ENCODE data around the gene PTCH2.
"Not testable (repeated sequence)": the region's sequence is repeated elsewhere in the genome, so short reads cannot be mapped to it uniquely, and the experiment has no call there.

Gene PTCH2

DNA sequence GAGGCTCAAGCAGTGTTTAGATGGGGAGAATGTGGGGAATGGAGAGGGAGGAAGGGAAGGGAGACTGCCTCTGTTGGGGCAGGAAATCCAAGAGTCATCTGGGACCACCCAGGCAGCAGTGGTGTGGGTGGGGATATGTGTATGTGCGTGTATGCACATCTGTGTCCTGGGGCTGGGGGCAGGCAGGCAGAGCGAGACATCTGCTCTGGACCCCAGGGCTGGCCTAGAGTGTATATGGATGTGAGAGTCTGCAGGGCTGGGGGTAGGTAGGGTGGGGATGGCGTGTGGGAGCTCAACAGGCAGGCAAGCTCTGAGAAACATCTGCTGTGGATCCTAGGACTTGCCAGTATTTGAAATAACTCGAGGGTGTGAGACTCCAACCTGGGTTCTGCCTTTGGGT, 3.5 kb downstream of the PTCH2 start:
- DNase-seq: no peak

- not testable (repeated sequence) for DNase-seq
Observed at GRCh38 chr1:44838294-44838693, 4.8 kb downstream of the PTCH2 start.

DNA sequence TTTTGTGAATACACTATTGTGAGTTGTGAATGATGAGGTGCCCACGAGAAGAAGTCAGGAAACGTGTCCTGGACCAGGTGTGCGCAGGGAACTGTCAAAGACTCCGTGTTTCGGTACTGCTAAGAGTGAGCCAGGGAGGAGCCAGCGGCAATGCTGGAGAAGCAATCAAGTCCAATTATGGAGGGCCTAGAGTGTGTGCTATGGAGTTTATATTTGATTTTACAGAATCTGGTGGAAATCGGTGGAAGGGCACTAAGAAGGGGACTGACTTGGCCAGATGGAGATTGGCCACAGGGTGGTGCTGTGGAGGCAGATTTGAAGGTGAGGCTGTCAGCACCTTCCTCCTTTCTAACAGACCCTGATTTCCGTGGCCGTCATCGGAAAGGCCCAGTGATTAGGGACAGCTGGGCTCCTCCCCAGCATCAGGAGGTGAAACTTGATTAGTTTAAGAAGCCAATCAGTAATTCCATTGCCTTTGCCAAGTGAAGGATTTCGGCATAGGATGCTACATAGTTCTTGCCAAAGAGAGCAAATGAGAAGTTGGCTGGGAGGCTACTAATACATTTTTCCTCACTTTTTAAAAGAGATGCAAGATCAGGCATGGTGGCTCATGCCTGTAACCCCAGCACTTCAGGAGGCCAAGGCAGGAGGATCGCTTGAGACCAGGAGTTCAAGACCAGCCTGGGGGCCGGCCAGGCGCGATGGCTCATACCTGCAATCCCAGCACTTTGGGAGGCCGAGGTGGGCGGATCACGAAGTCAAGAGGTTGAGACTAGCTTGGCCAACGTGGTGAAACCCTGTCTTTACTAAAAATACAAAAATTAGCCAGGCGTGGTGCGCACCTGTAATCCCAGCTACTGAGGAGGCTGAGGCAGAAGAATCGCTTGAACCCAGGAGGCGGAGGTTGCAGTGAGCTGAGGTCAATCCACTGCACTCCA, 7.0 kb downstream of the PTCH2 start:
- DNase-seq: peak; percentile 30 to 39

DNA sequence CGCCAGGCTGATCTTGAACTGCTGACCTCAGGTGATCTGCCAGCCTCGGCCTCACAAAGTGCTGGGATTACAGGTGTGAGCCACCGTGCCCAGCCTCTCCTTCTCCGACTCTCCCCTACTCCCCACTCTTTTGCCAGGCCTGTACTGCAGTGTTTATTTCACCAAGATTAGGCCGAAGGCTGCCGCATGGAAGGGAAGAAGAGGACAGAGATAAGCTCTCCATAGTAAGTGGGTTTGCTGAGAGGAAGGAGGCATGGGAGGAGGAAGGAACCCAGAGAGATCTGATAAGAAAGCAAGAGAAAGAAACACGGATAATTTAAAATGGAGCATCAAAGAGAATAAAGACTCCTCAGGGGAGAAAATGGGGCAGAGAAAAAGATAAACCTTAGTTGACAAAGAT, 8.7 kb downstream of the PTCH2 start:
- no peak for DNase-seq

DNA sequence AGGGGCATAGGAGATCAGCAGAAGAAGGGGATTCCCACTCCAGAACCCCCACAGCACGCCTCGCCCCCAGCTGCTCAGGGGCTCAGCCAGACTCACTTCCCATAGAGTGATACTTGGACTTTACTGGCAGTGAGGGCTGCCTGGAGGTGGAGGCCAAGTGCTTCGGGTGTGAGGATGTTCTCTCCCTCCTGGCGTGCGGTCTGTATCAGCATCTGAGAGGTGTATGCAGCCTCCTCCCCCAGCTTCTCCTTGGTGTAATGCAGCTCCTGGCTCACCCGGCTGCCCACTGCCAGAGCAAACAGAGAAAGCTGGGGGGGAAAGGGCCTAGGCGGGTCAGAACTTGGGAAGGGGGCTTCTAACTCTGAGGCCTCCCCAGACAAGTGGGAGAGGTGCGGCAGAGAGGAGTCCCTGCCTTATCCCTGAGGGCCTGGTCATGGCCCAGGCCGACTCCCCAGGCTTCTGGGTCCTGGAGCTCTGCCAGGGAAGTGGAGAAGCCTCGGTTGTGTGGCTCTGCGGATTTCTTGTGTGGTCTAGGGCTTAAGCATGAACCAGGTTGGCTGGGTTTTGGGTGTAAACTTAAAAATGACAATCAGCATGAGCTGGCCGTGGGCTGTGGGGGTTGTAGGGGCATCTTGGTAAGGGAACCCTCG, 10.9 kb downstream of the PTCH2 start:
- DNase-seq: no peak

DNA sequence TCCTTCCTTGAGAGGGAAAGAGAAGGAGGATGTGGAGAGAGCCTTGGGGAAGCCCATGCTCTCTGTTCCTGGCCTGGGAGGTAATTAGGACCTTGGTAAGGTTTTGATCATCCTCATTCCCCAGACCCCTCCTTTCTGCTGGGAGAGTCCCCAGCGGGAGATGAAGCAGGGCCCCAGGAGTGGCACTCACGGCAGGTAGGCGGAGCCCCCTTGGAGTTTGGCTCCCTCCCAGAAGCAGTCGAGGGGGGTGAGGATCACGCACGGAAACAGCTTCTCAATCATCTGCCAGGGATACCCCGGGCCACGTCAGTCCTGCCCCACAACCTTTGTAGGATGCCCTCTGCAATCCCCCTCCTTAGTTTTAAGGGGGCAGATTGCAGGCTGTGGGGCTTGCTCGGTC, 11.5 kb downstream of the PTCH2 start:
- no peak for DNase-seq

DNA sequence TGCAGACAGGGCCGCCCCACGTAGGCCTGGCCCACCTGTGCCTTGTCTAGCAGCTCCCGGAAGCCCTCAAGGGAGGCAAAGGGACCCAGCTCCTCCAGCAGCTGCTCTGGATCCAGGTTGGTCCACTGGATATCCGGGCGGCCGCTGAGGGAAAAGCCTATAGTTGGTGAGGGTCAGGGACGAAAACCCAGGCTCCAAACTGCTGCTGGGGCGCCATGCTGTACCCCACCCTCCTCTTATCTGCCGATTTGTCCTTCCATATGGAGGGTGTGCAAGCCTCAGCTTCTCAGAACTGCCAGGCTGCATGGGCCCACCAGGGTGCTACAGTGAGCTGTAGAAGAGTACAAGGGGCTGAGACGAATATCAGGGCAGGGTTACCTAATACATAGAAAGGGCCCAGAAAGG, 12.2 kb downstream of the PTCH2 start:
- no peak for DNase-seq

DNA sequence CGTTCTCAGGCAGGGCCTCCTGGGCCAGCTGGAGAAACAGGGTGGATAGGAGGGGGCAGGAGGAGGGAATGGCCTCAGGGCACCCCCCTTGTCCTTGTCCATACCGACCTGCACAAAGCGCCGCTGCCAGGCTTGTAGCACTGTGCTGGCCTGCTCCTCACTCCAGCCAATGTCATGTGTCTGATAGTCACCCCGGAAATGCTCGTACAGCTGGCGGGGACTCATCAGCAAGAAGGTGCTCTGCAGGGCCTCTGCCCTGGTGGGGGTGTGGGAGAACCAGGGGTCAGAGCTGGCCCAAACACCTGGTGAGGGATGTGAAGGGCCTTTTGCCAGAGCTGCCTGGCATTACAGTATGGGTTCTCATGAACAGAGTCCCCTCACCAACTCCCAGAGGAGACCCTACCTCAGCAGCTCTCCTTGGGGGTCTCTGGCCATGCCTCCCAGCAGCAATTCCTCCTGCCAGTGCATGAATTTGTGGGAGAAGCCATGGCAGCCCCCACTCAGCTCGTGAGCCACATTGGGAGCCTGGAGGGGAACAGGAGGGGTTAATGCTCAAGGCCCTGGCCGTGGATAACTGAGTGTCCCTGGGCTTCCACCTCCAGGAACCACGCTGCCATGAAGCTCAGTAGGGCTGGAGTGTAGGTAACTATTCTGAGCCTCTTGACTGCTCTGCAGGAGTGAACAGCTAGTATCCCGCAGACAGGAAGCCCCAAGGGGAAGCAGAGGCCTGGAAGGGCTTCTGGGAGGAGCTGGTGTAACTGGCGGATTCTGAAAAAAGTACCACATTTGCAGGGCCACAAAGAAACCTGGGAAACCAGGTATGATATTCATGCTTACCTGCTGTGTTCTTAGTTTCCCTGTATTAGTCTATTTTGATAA, 13.3 kb downstream of the PTCH2 start:
- DNase-seq: no peak

- DNase-seq: no peak
Observed at GRCh38 chr1:44828841-44829440, 14.1 kb downstream of the PTCH2 start.

DNA sequence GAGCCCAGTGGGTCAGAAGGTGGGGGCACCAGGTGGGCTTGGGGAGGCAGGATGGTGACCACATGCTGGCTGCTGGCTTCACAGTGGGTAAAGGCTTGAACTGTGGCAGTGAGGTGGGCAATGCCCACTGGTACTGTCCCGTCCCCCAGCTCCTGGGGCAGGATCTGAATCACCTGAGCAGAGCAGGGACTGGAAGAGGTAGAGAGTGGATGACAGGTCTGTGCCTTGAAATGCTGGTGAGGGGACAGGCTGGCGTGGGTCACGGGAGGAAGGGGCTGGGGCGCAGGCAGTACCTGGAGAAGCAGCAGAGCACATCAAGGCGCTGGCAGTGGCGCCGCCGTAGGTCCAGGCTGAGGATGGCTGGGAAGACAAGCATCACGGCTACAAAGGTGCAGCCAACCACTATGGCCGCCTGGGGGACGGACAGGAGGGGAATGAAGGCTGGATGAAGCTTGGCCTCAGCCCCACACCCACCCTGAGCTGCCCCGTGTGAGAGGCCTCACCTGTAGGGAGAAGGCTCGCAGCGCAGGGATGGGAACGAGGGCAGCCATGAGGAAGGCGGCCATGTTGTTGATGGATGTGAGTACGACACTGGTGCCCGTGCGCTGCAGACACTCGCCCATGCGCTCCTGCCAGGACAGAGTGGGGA, 14.9 kb downstream of the PTCH2 start:
- no peak for DNase-seq

GRCh38 chr1:44827197-44828002, 15.7 kb downstream of the PTCH2 start:
- DNase-seq: no peak

DNA sequence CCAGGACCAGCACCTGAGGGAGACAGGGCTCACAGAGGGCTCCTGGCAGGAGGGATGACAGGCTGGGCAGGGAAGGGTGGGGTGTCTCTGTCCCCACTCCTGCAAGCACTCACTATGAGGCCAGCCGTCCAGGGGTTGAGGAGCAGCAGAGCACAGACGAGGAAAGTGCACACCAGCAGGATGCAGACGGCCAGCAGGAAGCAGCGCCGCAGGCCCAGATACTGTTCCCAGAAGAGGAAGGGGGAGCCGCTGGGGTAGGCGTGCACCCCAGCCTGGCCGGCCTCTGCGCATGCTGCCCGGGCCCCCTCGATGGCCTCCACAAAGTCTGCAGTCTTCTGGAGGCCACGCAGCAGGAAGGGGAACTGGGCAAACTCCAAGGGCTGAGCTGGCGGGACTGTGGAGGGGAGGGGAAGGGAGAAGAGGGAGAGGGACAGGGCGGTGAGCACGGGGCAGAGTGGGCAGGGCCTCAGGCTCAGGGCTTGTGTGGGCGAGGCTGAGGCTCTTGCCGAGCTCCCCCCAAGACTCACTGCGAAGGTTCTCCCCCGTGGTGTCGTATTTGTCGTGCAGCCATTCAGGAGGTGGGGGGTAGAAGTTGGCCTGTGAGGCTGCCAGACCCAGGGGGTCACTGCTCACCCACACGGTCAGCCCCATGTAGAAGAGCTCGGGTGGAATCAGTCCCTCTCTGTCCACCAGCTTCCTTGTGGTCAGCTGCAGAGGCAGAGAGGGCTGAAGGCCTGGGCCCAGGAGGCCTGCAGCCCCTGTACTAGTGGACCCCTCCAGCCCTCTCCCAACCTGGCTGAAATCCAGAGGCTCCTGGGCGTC, 16.5 kb downstream of the PTCH2 start:
- DNase-seq: no peak

DNA sequence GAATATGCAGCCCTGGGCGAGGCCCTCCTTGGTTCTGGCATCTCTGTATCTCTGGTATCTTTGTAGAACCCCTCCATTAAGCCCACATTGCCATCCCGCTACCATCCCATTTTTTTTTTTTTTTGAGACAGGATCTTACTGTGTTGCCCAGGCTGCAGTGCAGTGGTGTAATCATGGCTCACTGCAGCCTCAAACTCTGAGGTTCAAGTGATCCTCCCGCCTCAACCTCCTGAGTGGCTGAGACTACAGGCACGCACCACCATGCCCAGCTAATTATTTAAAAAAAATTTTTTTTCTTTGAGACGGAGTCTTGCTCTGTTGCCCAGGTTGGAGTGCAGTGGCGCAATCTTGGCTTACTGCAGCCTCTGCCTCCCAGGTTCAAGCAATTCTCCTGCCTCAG, 18.7 kb downstream of the PTCH2 start:
- not testable (repeated sequence) for DNase-seq

DNA sequence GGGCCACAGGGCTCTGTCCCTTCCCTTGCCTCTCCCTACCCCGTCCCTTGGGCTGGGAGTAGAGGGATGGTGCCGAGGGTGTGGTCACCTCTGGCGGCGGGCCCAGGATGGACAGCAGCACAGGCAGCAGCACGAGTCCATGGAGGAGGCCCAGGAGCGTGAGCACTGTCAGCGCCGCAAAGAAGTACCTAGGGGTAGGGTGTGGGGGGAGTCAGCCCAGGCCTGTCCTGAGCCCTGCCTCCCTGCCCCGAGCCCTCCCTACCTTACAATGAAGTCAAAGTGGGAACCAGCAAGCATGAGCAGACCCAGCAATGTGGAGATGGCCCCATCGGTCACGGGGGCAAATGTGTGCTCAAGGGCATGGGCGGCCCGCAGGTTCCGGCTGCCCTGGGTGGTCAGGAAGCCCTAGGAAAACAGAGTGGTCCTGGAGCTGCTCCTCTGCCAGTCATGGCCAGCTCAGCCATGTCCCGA, 20.0 kb downstream of the PTCH2 start:
- no peak for DNase-seq

DNA sequence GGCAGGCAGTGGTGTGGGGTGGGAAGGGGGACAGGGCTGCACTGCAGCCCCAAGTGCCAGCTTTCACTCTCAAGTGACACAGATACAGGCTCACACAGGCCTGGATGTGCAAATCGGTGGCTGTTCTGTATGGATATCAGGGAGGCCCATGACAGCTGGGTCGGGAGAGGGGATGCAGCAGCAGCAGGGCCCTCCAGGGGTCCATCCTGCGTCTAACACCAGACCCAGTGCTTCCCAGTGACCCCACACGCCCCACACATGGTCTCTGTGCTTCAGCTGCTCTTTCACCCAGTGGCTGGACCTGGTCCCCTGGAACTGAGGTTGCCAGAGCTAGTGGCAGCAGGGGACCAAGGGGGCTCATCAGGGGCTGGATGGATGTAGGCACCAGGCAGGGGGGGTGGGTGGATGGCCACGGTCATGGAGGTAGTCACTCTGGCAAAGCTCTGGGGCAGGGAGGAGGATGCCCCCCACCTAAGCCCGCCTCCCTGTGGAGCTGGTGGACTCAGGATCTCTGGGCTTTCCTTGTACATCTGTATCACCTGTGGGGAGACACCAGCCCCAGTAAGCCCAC, 20.8 kb downstream of the PTCH2 start:
- no peak for DNase-seq

DNA sequence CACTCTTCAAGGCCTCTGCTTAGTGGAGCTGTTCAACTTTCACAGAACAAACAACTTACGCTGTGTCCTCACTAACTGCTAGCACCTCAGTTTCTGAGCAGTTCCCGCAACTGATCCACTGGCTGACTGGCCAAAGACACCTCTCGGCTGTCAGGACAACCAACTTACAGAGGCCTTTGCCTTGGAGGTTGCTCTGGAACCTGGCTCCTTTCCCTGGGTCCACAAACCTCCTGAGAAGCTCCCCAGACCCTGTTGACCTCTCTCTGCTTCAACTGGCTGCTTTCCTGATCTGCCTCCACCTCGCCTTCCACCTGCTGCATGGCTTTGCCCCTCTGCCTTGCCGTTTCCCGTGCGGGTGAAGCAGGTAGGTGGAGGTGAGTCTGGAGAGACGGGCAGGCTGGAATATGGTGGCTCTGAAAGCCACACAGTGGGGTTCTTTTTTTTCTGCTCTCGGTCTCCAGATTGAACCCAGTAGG, 21.8 kb downstream of the PTCH2 start:
- no peak for DNase-seq

DNA sequence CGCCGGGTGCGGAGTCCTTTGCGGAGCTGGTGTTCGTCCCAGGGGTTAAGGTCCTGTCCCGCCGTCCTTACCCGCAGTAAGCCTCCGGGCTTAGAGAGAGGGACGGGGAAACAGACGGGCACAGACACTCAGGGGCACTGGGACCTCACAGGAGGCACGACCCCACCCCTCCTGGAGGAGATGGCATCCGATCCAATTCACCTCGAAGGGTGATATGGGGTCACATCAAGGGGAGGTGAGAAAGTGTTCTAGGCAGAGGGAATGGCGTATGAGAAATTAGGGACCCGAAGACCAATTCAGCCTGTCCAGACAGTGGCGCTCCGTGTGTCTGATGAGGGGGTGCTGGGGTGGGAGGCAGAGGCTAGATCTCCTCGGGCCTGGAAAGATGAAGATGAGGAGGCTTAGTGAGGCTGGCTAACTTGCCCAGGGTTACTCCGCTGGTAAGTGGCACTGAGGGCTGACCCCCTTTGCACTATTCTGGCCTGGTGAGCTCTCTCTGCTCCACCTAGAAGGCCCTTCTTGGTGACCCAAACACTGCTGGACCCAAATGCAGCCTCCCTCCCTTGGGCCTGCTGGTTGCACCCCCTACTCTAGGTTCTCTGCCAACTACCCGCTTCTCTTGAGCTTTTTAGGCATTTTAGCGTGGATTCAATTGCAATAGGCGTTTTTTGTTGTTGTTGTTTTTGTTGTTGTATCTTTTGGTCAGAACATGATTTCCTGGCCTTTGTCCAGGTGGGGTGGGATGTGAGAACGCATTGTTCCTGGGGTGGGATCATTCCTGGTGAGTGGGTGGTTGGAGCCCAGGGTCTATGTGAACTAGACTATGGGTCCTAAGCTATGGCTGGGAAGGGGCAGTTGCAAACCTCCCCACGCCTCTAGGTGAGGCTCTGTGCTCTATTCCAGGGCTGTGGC, 22.5 kb downstream of the PTCH2 start:
- DNase-seq: no peak

GRCh38 chr1:44819608-44820327, 23.3 kb downstream of the PTCH2 start:
- peak in 1 of 2 experiments; percentile 32 for DNase-seq

Data from NCI-H187 (cell line).